HEK293 (cell line): ENCODE measurements around the gene ACSM2B.
A peak's percentile ranks its signal among the peaks of the same experiment; 100 is the strongest.
"Not testable (repeated sequence)": the region's sequence is repeated elsewhere in the genome, so short reads cannot be mapped to it uniquely, and the experiment has no call there.

ENCODE experiments used
- CTCF ChIA-PET: fragments of 350-600 bp; formaldehyde crosslinking; extraction: SDS; loops from one replicate; lab custom pipeline; 2021; ENCODE audit warnings: antibody characterized with exemption; lab: Yijun Ruan, JAX
- POLR2A ChIA-PET: fragments of 300-600 bp; formaldehyde crosslinking; extraction: SDS; loops from one replicate; lab custom pipeline; 2020; ENCODE audit warnings: antibody characterized with exemption, inconsistent platforms; lab: Yijun Ruan, JAX
- H3K27ac ChIP-seq: fragments of 200-500 bp; sonication (Bioruptor generic); 2 replicates; pipeline ENCODE4 v1.5.1; 2014; ENCODE audit warnings: low read depth, low read length, control low read depth, inconsistent platforms; ENCODE audit errors: extremely low read depth
- H3K36me3 ChIP-seq, 2 experiments: fragments of 200-500 bp in 1 of 2; sonication (Bioruptor generic) in 1 of 2; 1 replicate in 1 of 2; 2 replicates in 1 of 2; pipeline ENCODE4 v1.5.1; 2014 to 2017; ENCODE audit warnings: inconsistent platforms in 2 of 2, low read length in 2 of 2; ENCODE audit not compliant: control insufficient read depth in 2 of 2, insufficient read depth in 1 of 2
- H3K4me1 ChIP-seq: fragments of 200-500 bp; sonication (Bioruptor generic); 2 replicates; pipeline ENCODE4 v1.5.1; 2014; ENCODE audit warnings: mild to moderate bottlenecking, low read length, inconsistent platforms; ENCODE audit not compliant: control insufficient read depth, insufficient read depth
- H3K4me3 ChIP-seq: 2 replicates; pipeline ENCODE4 v1.5.1; 2011; ENCODE audit warnings: low read depth, mild to moderate bottlenecking, control low read depth, low read length, moderate library complexity
- H3K9me3 ChIP-seq: fragments of 200-500 bp; sonication (Bioruptor generic); 2 replicates; pipeline ENCODE4 v1.5.1; 2014; ENCODE audit warnings: low read depth, low read length, inconsistent platforms; ENCODE audit not compliant: control insufficient read depth, insufficient read depth
- INSM2 ChIP-seq: fragments of 450-650 bp; formaldehyde crosslinking; IDR thresholded peaks from 2 replicates; pipeline ENCODE4 v1.5.1; 2016; ENCODE audit warnings: missing biosample characterization, missing genetic modification characterization
- PRDM10 ChIP-seq: fragments of 450-650 bp; formaldehyde crosslinking; IDR thresholded peaks from 2 replicates; pipeline ENCODE4 v1.5.1; 2016; ENCODE audit warnings: missing biosample characterization, missing genetic modification characterization
- PRDM2 ChIP-seq: fragments of 450-650 bp; formaldehyde crosslinking; IDR thresholded peaks from 2 replicates; pipeline ENCODE4 v1.5.1; 2016; ENCODE audit warnings: missing biosample characterization, missing genetic modification characterization, borderline replicate concordance
- SCRT2 ChIP-seq: fragments of 450-650 bp; formaldehyde crosslinking; IDR thresholded peaks from 2 replicates; pipeline ENCODE4 v1.5.1; 2016; ENCODE audit warnings: missing biosample characterization, missing genetic modification characterization
- SETDB1 ChIP-seq: IDR thresholded peaks from one replicate; pipeline ENCODE4 v1.6.1; 2017; ENCODE audit warnings: mild to moderate bottlenecking, low read length, moderate library complexity, mixed read lengths; ENCODE audit not compliant: insufficient read length
- TRIM28 ChIP-seq: IDR thresholded peaks from 2 replicates; pipeline ENCODE4 v1.6.1; 2011; ENCODE audit warnings: low read length, control low read depth, borderline replicate concordance
- ZBTB49 ChIP-seq: fragments of 450-650 bp; formaldehyde crosslinking; IDR thresholded peaks from 2 replicates; pipeline ENCODE4 v1.5.1; 2016; ENCODE audit warnings: missing biosample characterization, missing genetic modification characterization, low read depth
- ZBTB6 ChIP-seq: fragments of 450-650 bp; formaldehyde crosslinking; IDR thresholded peaks from 2 replicates; pipeline ENCODE4 v1.5.1; 2017; ENCODE audit warnings: missing biosample characterization, missing genetic modification characterization
- ZNF133 ChIP-seq: fragments of 450-650 bp; formaldehyde crosslinking; IDR thresholded peaks from 2 replicates; pipeline ENCODE4 v1.5.1; 2016; ENCODE audit warnings: missing biosample characterization, missing genetic modification characterization
- ZNF140 ChIP-seq: fragments of 450-650 bp; formaldehyde crosslinking; IDR thresholded peaks from 2 replicates; pipeline ENCODE4 v1.5.1; 2016; ENCODE audit warnings: missing biosample characterization, missing genetic modification characterization
- ZNF169 ChIP-seq: fragments of 450-650 bp; formaldehyde crosslinking; IDR thresholded peaks from 2 replicates; pipeline ENCODE4 v1.5.1; 2016; ENCODE audit warnings: missing biosample characterization, missing genetic modification characterization
- ZNF366 ChIP-seq: fragments of 450-650 bp; formaldehyde crosslinking; conservative IDR thresholded peaks from 2 replicates; pipeline ENCODE4 v1.5.1; 2016; ENCODE audit warnings: missing biosample characterization, missing genetic modification characterization
- ZNF701 ChIP-seq: fragments of 450-650 bp; formaldehyde crosslinking; IDR thresholded peaks from 2 replicates; pipeline ENCODE4 v1.5.1; 2016; ENCODE audit warnings: missing biosample characterization, missing genetic modification characterization

Gene ACSM2B

GRCh38 chr16:20532284-20532792, 43.8 kb downstream of the ACSM2B start:
- H3K4me3 ChIP-seq, CTCF ChIA-PET, H3K9me3 ChIP-seq, H3K36me3 ChIP-seq, H3K27ac ChIP-seq, H3K4me1 ChIP-seq, POLR2A ChIA-PET: not testable (repeated sequence)

- H3K4me1 ChIP-seq, POLR2A ChIA-PET, H3K4me3 ChIP-seq, H3K9me3 ChIP-seq, CTCF ChIA-PET, H3K36me3 ChIP-seq, H3K27ac ChIP-seq: not testable (repeated sequence)
These were observed 44.4 kb downstream of the ACSM2B start for GRCh38 chr16:20531795-20532194.

- ChIA-PET POLR2A (no interaction called here), CTCF (no interaction called here)
- Histone ChIP-seq H3K4me3 (no peak overlapping the region), H3K4me1 (no peaks in the 10 kb centered on the region), H3K36me3 (no peaks in the 10 kb centered on the region), H3K27ac (no peak overlapping the region), H3K9me3 (no peaks in the 10 kb centered on the region)
- TF ChIP-seq ZNF366 (tag by site-specific recombination) = peak; percentile 30; the same call in 1 of the 2 replicates
- TF ChIP-seq INSM2 (tag by site-specific recombination) = no peak
- no peak for TF ChIP-seq PRDM10
- TF ChIP-seq SCRT2 (tag by site-specific recombination) = no peak
- no peak for TF ChIP-seq ZBTB49
- TF ChIP-seq ZNF140 (tag by site-specific recombination) = no peak
- TF ChIP-seq ZNF133 (tag by site-specific recombination) = no peak
- TF ChIP-seq ZNF701 = no peak
These were observed 56.1 kb downstream of the ACSM2B start for GRCh38 chr16:20520103-20520502.

- H3K4me1 ChIP-seq = no peaks in the 10 kb centered on the region
- CTCF ChIA-PET = no interaction called here
- POLR2A ChIA-PET = no interaction called here
- no peak overlapping the region for H3K27ac ChIP-seq
- no peaks in the 10 kb centered on the region for H3K9me3 ChIP-seq
- no peak overlapping the region for H3K4me3 ChIP-seq
- no peaks in the 10 kb centered on the region for H3K36me3 ChIP-seq
- TF ChIP-seq SETDB1 = no peak
- TF ChIP-seq PRDM2 (tag by site-specific recombination) = no peak
- TF ChIP-seq TRIM28 = no peak
- no peak for TF ChIP-seq ZBTB6 (tag by site-specific recombination)
- TF ChIP-seq ZNF169 (tag by site-specific recombination) = no peak
These were observed 56.9 kb downstream of the ACSM2B start for GRCh38 chr16:20519231-20519630.
